Stimulated activated CD8-positive, alpha-beta memory T cell treated with anti-CD3 and anti-CD28 coated beads, Interleukin-12 subunit alpha, Interleukin-12 subunit beta, amount 100 ng/mL, for 24 hours (primary cell): ENCODE measurements around the gene SLC39A12.

Source experiments
- DNase-seq: peaks from one replicate; pipeline ENCODE4 v3.0.0-alpha.2; 2020; ENCODE audit errors: extremely low read depth

Gene SLC39A12

GRCh38 chr10:18056583-18056982 is 104.9 kb downstream of the SLC39A12 start:
- DNase-seq = no peak

GRCh38 chr10:18059826-18060559 is 108.3 kb downstream of the SLC39A12 start:
- no peak for DNase-seq

- no peak for DNase-seq
These were observed 115.2 kb downstream of the SLC39A12 start for GRCh38 chr10:18066947-18067346.

- DNase-seq = no peak
These were observed 116.7 kb downstream of the SLC39A12 start for GRCh38 chr10:18068401-18068800.

- DNase-seq = no peak
These were observed 119.9 kb downstream of the SLC39A12 start for GRCh38 chr10:18071591-18071990.

GRCh38 chr10:18073314-18073713 is 121.6 kb downstream of the SLC39A12 start:
- no peak for DNase-seq

- no peak for DNase-seq
These were observed 124.2 kb downstream of the SLC39A12 start for GRCh38 chr10:18075881-18076280.

GRCh38 chr10:18079665-18080295 is 128.1 kb downstream of the SLC39A12 start:
- no peak for DNase-seq

GRCh38 chr10:18082381-18082780 is 130.7 kb downstream of the SLC39A12 start:
- no peak for DNase-seq

- DNase-seq = no peak
These were observed 134.1 kb downstream of the SLC39A12 start for GRCh38 chr10:18085855-18086254.

- no peak for DNase-seq
These were observed 135.0 kb downstream of the SLC39A12 start for GRCh38 chr10:18086746-18087145.

GRCh38 chr10:18087355-18087754 is 135.6 kb downstream of the SLC39A12 start:
- no peak for DNase-seq
